Mononuclear cell (primary cell): ENCODE results near the gene SLC22A15. TPM values are rescaled to one million over a fixed set of nuclear protein-coding genes. Genes with fewer than 3 reads are reported as not detected.

Experiments used
- H3K27me3 ChIP-seq: 2 replicates; pipeline ENCODE4 v1.6.0; 2011; ENCODE audit warnings: low read length, control low read depth; ENCODE audit not compliant: insufficient read depth
- H3K4me1 ChIP-seq: 2 replicates; pipeline ENCODE4 v1.5.1; 2011; ENCODE audit warnings: mild to moderate bottlenecking, low read length, control low read depth; ENCODE audit not compliant: insufficient read depth
- H3K4me3 ChIP-seq: 2 replicates; pipeline ENCODE4 v1.5.1; 2011; ENCODE audit warnings: mild to moderate bottlenecking, low read length, moderate library complexity
- H3K9me3 ChIP-seq: 2 replicates; pipeline ENCODE4 v1.5.1; 2011; ENCODE audit warnings: low read depth, mild to moderate bottlenecking, control low read depth, low read length
- total RNA-seq: library from RNA; depleted of rRNA; stranded (reverse); fragments of >200 nt; gene quantifications from one replicate; pipeline ENCODE4 v1.2.3, GENCODE V29; 2012

SLC22A15 gene
- total RNA-seq, 1 donor: 6.4 TPM

- Histone ChIP-seq H3K27me3 (peaks cover 3% of the 10 kb centered on the region), H3K4me1 (no peaks in the 10 kb centered on the region), H3K4me3 (no peak overlapping the region), H3K9me3 (peaks cover 16% of the 10 kb centered on the region)
These were observed 119.8 kb downstream of the SLC22A15 start for GRCh38 chr1:116096013-116096618.

- Histone ChIP-seq H3K4me3 (no peak overlapping the region), H3K4me1 (no peaks in the 10 kb centered on the region), H3K9me3 (peaks cover 16% of the 10 kb centered on the region), H3K27me3 (peaks cover 3% of the 10 kb centered on the region)
These were observed 121.3 kb downstream of the SLC22A15 start for GRCh38 chr1:116097626-116098025.

- peaks cover 16% of the 10 kb centered on the region for H3K9me3 ChIP-seq
- no peaks in the 10 kb centered on the region for H3K4me1 ChIP-seq
- no peak overlapping the region for H3K4me3 ChIP-seq
- peaks cover 3% of the 10 kb centered on the region for H3K27me3 ChIP-seq
These were observed 123.1 kb downstream of the SLC22A15 start for GRCh38 chr1:116099379-116099778.

- Histone ChIP-seq H3K4me3 (no peak overlapping the region), H3K4me1 (no peaks in the 10 kb centered on the region), H3K27me3 (peaks cover 3% of the 10 kb centered on the region), H3K9me3 (peaks cover 14% of the 10 kb centered on the region)
These were observed 123.6 kb downstream of the SLC22A15 start for GRCh38 chr1:116099919-116100318.

- no peak overlapping the region for H3K4me3 ChIP-seq
- H3K9me3 ChIP-seq: no peaks in the 10 kb centered on the region
- no peaks in the 10 kb centered on the region for H3K4me1 ChIP-seq
- no peaks in the 10 kb centered on the region for H3K27me3 ChIP-seq
These were observed 128.4 kb downstream of the SLC22A15 start for GRCh38 chr1:116104667-116105066.

- H3K4me1 ChIP-seq: no peaks in the 10 kb centered on the region
- no peaks in the 10 kb centered on the region for H3K9me3 ChIP-seq
- H3K4me3 ChIP-seq: no peak overlapping the region
- H3K27me3 ChIP-seq: no peaks in the 10 kb centered on the region
These were observed 129.7 kb downstream of the SLC22A15 start for GRCh38 chr1:116105996-116106395.

- Histone ChIP-seq H3K4me3 (no peak overlapping the region), H3K4me1 (no peaks in the 10 kb centered on the region), H3K9me3 (no peaks in the 10 kb centered on the region), H3K27me3 (no peaks in the 10 kb centered on the region)
These were observed 130.3 kb downstream of the SLC22A15 start for GRCh38 chr1:116106646-116107045.

- Histone ChIP-seq H3K27me3 (no peaks in the 10 kb centered on the region), H3K4me1 (no peaks in the 10 kb centered on the region), H3K9me3 (no peaks in the 10 kb centered on the region), H3K4me3 (no peak overlapping the region)
These were observed 131.1 kb downstream of the SLC22A15 start for GRCh38 chr1:116107371-116107770.

- Histone ChIP-seq H3K4me3 (no peak within 1 kb of the TSS), H3K27me3 (no peaks in the 10 kb centered on the region), H3K4me1 (no peaks in the 10 kb centered on the region), H3K9me3 (no peaks in the 10 kb centered on the region)
These were observed 134.5 kb downstream of the SLC22A15 start, which contains the start of gene MAB21L3 for GRCh38 chr1:116110567-116111523. MAB21L3 (plus strand) TSS chr1:116111399; CDS start chr1:116112616, 1,217 bp downstream.

- no peak overlapping the region for H3K4me3 ChIP-seq
- no peaks in the 10 kb centered on the region for H3K4me1 ChIP-seq
- H3K9me3 ChIP-seq: no peaks in the 10 kb centered on the region
- H3K27me3 ChIP-seq: no peaks in the 10 kb centered on the region
These were observed 135.3 kb downstream of the SLC22A15 start for GRCh38 chr1:116111524-116112021.

- Histone ChIP-seq H3K9me3 (no peaks in the 10 kb centered on the region), H3K4me3 (no peak overlapping the region), H3K4me1 (no peaks in the 10 kb centered on the region), H3K27me3 (no peaks in the 10 kb centered on the region)
These were observed 136.3 kb downstream of the SLC22A15 start for GRCh38 chr1:116112388-116113140.

GRCh38 chr1:116113615-116114014 lies 137.3 kb downstream of the SLC22A15 start:
- Histone ChIP-seq H3K4me3 (no peak overlapping the region), H3K9me3 (no peaks in the 10 kb centered on the region)

GRCh38 chr1:116115476-116116439 lies 139.4 kb downstream of the SLC22A15 start:
- no peaks in the 10 kb centered on the region for H3K27me3 ChIP-seq
- no peaks in the 10 kb centered on the region for H3K9me3 ChIP-seq
- no peaks in the 10 kb centered on the region for H3K4me1 ChIP-seq
- H3K4me3 ChIP-seq: no peak overlapping the region

More at GRCh38 chr1:116113615-116114014, 137.3 kb downstream of the SLC22A15 start:
- H3K4me1 ChIP-seq: no peaks in the 10 kb centered on the region
- no peaks in the 10 kb centered on the region for H3K27me3 ChIP-seq

- H3K27me3 ChIP-seq: no peaks in the 10 kb centered on the region
- no peaks in the 10 kb centered on the region for H3K9me3 ChIP-seq
- H3K4me3 ChIP-seq: no peak overlapping the region
- H3K4me1 ChIP-seq: no peaks in the 10 kb centered on the region
These were observed 142.2 kb downstream of the SLC22A15 start for GRCh38 chr1:116118471-116118870.
